GM19043 (cell line): Measurements from ENCODE around the gene GALNT2.

Source experiments
- ATAC-seq: cut with Tn5 transposase; IDR thresholded peaks from one replicate; pipeline ENCODE4 v1.9.1; 2021; ENCODE audit warnings: low read depth; ENCODE audit not compliant: unreplicated experiment

The GALNT2 gene

DNA sequence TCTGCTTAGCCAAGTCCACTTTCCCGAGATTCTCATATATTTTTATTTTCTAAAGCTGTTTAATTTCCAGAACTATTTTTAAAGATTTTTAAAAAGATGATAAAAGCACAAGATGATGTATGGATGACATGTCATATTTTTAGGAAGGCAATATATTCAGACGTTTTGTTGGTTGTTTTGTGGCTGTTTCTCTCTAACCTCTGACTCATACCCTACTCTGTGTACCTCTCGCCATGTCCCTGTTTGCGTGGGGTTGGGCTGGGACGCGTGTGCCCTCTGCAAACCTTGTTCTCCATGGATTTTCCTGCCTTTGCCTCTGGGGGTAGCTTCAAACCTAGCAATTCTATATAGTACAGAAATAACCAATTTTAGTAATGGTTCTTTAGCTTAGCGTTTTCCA lies 132.0 kb downstream of the GALNT2 start:
- no peak for ATAC-seq

DNA sequence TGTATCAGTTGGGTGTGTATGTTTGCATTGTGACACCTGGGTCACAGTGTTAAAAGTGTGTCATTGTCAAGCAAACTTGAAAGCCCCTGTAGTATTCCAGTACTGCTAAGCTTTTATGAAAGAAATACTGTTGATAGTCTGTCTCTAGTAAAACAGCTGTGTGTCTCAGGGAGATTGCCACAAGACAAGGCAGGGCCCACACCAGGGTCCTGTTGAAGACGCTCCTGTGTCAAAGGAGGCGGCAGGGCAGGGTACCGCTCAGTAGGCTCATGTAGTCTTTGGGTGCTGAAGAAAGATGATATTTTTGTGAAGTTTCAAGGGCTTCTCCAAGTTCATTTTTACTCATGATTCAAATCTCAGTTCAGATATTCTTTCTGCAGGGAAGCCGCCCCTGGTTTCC lies 132.5 kb downstream of the GALNT2 start:
- ATAC-seq = no peak

DNA sequence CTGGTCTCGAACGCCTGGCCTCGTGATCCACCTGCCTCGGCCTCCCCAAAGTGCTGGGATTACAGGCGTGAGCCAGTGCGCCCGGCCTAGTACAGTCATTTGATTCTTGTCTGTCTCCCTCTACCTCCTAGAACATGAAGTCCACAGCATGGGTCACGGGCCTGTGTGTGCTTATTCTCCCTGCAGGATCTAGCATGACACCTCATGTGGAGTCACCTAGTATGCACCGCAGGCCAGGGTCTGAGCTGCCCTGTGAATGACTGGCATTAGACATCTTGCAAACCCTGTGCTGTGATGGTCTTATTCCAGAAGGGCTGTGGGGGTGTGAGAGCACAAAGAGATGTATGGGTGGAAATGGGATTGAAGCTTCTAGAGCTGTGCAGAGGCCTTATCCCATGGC lies 133.2 kb downstream of the GALNT2 start:
- no peak for ATAC-seq

DNA sequence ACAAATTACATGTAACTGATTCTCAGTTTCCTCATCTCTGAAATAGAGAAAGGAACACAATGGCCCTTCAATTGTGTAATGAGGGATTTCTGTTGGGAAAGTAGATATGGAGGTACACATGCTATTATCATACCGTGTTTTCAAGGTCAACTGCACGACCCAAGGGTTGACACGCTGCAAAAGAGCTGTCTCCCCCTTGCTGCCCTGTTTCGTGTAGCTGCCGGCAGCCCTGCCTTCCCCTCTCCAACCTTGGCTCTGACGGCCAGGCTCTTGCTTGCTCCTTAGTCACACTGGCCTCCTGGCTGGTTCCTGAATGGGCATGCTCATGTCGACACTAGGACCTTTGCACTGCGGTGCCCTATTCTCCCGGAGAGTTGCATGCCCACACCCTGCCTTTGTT lies 134.4 kb downstream of the GALNT2 start:
- no peak for ATAC-seq

DNA sequence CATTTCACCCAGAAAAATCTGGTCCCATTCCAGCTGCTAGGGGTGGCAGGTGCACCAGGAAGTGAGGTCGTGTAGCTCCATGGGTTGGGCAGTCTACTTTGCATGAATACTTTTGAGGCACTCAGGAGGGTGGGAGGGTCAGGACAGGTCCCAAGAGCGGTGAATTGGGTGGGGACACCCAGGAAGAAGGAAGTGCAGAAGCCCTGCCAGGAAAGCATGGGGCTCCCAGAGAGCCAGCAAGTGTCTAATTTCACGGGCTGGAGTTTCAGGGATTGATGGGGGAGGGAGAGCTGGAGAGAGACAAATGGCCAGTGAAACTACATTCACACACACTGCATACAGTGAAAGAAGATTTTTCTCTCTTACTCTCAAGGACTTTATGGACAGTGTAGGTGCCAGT lies 137.8 kb downstream of the GALNT2 start:
- ATAC-seq = no peak

DNA sequence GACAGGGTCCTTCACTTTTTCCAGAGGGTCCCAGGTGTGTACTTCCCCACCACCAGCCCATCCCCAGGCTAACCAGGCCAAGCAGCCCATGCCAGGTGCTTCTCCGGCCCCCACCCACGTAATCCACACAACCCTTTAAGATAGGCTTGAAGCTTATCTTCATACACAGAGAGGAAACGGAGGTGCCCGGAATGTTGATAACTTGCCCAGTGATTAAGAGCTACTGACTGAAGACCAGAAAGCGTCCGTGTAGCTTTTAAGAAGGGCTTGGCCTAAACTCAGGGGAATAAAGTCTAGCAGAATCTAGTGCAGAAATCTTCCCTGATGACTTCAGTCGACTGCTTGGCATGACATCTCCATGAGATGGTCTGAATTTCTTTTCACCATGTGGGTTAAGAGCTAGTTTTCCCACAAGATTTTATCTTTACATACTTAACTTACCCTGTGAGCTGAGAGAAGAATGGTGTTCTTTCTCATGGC lies 138.7 kb downstream of the GALNT2 start:
- ATAC-seq = no peak

DNA sequence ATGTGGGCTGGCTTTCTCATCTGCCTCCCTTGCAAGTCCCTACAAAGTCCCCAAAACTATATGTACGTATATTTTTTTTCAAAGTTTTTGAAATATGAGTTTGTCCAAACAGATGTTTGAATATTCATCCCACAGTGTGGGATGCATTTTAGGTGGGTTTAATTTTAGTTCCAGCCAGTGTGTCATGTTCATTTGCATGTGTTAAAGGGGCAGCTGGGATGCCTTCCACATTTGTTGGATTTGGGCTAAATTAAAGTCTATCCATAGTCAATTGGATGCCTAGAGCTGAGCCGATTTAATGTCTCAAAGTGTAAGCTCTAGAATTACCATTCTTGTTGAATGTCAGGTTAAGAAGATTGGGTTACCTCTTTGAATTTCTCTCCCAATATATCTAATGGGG lies 139.2 kb downstream of the GALNT2 start:
- no peak for ATAC-seq

DNA sequence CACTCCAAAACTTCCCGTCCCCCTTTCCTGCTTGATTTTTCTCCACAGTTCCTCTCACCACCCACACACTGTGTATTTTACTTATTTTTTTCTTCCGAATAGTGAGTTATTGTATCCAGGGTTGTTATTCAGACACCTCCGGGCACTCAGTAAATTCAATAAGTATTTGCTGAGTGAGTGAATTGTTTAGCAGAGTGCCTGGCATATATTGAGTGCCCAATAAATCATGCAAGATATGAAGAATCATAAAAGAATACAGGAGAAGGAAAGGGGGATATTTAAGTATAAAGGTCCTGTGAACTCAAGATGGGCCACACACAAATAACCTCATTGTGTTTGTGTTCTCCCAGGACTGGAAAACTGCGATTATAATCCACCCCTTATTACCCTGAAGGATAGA lies 139.9 kb downstream of the GALNT2 start:
- ATAC-seq = no peak

DNA sequence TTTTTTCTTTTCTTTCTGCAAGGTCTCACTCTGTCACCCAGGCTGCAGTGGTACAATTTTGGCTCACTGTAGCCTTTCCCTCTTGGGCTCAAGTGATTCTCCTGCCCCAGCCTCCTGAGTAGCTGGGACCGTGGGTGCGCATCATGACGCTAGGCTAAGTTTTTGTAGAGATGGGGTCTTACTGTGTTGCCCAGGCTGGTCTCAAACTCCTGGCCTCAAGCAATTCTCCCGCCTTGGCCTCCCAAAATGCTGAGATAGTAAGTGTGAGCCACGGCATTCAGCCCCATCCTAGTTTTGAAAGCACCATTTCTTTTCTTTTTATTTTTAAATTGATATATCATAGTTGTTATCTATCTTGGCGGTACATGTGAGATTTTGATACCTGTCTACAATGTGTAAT lies 140.6 kb downstream of the GALNT2 start:
- no peak for ATAC-seq

DNA sequence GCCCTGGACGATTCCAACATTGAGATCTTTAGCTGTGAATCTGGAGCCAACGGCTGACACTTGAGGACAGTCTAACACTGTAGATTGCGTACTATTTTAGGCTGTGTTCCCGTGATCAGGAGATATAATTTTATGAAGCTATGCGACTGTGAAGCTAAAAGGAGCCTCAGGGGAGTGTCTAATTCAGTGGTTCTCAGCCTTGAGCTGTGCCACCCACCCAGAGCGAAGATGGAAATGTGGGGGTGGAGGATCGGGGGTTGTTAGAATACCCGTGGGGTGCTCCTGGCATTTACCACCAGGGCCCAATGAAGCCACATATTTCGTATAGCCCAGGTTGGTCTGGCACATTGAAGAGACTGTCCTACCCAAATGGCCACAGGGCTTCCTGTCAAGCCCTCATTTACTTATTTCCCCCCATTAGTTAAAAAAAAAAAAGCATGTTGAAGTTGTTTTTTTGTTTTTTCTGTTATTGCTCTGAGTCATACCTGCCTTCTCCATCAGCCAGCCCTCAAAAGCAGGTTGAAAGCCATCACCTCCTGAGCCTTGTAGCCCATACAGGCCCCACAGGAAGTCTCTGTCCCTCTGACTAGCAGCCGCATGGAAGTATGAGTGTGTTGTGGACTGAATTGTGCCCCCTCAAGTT lies 141.7 kb downstream of the GALNT2 start:
- peak; percentile 59 for ATAC-seq

DNA sequence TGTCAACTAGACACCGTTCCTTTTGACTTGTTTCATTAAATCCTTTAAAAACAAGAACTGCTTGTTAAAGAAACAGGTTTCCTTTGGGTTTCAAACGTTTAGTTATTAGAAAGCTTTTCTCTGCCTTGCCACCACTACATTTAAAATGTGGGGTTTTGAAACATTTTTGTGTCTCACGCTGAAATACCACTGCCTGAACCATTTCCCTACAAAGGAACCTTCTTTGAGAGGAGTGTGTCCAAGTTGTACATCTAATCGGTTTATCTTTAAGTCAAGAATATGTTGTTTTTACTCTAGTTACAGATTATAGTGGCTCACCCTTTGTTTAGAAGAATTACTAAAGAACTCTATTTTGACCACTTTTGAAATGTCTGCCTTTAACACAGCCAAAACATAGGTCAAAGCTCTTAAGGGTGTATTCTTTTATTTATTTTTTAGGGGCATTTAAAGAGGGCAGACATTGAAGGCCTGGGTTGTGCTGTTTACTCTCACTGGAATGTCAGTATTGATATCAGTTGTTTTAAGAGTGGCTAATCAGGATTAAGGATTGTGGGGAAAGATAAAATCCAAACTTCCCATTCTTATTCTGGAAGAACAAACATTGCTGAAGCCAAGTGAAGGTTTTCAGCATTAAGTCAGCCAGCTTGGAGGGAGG lies 143.4 kb downstream of the GALNT2 start:
- ATAC-seq = no peak

DNA sequence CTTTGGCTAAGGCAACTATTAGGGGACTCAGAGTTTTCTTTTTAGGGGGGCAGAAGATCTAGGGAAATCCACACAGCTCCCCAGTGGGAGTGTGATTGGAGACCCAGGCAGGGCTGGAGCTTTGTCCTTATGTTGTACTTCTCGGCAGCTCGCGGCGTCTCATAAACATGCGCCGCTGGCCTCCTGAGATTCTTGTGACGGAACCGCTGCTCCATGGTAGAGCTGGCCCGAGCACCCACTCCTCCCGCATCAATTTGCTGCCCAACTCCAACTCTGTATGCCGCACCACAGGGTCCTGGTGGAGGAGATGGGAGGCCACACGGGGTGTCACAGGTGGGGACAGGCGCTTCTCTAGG lies 143.9 kb downstream of the GALNT2 start:
- no peak for ATAC-seq

DNA sequence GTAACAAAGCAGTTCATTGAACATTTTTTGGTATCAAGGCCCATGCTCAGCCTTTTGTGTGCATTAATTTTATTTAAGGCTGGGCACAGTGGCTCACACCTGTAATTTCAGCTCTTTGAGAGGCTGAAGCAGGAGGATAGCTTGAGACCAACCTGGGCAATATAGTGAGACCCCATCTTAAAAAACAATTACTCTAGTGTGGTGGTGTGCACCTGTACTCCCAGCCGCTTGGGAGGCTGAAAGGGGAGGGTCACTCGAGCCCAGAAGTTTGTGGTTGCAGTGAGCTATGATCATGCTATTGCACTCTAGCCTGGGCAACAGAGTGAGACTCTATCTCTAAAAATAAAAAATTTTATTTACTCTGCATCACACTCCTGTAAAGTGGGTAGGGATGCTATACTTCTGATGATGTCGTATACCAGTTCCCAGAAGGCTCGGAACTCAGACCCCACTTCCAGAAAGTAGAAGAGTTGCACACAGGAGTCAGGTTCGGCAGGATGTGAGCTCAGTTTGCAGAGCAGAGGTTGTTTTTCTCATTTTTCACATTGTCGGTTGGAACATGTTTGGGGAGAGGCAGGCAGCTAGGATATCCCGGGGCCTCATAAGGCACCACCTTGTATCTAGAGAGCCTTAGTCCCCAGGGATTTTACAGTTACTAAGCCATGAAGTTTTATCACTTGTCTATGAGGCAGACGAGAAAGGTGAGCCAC lies 144.6 kb downstream of the GALNT2 start:
- ATAC-seq = no peak

DNA sequence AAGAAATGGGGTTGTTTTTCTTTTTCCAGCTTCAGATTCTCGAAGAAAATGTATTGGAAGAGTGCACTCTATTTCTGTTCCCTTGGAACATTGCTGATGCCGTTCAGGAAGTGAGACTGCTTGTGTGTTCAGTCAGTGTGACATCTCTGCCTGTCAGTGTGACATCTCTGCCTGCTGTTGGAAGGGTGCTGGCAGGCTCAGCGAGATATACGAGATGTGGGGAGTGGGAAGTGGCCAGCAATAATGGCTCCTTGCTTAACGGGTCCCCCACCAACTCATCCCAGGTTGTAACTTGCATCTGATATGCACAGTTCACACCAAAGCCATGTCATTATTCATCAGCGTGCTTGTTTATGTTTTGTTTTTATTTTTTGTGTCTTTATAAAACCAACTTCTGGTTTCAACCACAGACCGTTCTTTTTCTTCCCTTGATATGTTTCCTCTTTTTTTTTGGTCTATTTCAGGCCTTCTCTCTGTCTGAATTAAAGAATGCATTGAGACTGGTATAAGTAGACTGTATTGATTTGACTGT lies 145.4 kb downstream of the GALNT2 start:
- peak; percentile 36 for ATAC-seq

DNA sequence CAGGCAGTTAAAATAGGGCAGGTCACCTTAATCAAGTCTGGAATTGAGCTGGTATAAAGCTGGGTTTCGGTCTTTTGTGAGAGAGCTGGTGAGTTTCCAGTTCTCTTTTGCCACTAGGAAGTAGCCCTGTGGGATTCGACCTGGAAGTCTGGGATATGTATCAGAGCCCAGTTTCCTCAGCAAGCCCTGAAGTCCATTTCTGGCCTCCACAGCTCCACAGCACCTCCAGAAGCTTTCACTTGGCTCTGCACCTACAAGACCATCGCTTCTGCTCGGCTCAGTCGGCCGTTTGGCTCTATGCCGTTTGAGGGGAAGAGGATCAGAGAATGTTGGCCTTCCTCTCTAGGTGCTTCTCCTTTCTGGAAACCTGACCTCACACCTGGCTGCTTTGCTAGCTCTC lies 148.0 kb downstream of the GALNT2 start:
- ATAC-seq = no peak

DNA sequence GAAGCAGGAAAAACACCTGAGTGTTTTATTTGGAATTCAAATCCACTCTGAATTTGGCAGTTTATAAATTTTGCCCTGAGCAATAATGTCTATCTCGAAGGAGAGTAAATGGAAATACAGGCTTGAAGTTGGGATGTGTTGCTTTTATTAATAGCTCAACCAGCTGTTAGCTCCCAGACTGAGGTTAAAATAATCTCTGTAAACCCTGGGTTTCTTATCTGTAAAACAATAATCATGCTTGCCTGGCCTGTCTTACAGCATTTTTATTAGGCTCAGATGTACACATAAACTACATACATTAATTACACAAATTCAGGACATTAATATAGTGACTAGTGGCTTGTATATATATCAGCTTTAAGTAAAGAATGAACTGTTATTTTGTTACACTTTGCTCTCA lies 148.5 kb downstream of the GALNT2 start:
- ATAC-seq = no peak

DNA sequence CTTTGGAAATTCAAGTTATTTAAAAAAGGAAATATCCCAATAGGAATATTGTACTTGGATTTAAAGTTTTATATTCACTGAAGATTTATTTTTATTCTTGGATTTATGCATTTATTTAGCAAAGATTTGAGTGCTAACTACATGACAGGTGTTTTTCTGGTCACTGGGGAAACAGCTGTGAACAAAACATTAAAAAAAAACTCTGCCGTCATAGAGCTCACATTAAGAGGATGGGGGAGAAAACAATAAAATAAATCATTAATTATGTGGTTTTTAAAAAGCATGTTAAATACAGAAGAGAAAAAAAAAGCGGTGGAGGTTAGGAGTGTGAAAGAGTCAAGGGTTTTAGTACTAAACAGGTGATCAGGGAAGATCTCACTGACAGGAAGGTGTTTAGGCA lies 149.9 kb downstream of the GALNT2 start:
- ATAC-seq = no peak

DNA sequence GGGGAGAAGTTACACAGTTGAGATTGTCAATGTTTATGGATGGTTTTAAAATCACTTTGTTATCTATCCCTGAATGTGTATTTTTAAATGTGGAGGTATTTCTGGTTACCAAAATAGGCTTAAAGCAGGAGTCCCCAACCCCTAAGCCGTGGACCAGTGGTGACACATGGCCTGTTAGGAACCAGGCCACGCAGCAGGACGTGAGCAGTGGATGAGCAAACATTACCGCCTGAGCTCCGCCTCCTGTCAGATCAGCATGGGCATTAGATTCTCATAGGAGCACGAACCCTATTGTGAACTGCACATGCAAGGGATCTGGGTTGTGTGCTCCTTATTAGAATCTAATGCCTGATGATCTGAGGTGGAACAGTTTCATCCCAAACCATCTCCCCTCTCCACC lies 151.6 kb downstream of the GALNT2 start:
- no peak for ATAC-seq

DNA sequence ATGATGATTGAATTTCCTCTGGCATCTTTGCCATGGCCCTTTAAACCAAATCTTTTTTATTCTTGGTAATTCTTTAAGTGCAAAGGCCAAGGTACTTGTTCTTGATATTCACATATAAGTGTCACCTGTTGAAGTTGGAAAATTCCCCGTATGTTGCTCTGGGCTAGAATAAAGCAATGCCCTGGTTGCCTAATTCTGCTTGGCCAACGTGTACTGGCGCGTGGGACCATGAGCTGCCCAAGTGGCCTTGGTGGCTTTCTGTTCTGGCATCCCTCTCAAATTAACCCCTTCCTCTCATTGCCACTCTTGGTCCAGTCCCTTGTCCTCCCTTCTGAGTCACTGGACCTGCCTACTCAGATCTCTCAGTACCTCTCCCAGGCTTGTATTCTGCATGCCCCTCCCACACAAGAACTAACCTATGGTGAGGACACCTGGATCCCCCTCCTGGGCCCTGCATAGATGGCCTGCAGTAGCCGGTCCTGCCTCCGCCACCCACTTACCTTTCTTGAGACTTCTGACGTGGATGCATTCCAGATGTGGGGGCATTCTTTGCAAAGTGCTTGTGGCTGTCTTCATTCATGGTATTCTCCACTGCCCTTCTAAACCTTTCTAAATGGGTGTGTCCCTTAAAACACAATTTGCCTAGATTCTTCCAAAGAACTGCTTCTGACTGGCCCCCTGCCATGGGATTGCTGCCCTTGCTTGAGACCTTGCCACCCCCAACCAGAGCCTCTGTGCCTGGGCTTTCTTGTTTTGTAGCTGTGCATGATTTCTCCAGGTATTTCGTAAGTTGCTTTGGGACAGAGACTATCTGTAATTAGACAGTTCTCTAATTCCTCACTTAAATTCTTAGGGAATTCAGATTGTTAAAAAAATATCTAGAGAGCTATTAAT lies 152.4 kb downstream of the GALNT2 start:
- ATAC-seq = no peak

DNA sequence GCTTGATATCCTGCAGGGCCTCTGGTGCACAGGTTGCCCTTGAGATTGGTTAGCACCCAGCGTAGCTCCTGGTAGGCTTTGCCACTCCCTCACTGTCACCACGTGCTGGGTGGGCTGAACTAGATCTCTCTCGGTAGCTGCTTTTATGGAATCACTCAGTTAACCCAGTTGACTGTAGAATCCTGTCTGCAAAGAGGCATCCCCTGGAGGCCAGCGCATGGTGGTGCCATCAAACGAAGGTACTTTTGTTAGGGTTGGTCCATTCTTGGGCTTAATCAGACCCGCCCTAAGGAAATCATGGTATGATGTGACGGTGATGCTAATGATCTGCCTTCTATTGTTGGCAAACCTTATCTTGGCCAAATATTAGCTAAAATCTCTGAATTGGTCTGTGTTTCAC lies 153.4 kb downstream of the GALNT2 start:
- no peak for ATAC-seq

DNA sequence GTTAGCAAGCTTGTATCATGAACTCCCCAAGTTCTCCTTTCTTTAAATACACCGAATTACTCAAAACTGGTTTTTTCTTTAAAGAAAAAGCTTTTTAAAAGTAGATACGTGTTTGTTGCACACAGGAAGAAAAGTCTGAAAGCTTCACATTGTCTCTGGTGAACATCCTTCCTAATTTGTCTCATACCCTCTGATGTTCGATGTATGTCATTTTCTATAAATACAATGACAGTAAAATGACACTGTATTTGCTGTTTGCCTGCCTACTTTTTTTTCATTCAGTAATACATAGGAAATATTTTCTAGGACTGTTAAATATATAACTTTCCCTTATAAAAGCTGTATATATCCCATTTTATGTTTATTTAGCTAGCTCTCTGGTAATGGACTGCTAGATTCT lies 153.9 kb downstream of the GALNT2 start:
- ATAC-seq = no peak
